Uterus (tissue), 4 donors: ENCODE data around the gene RHOH. TPM values are rescaled to one million over a fixed set of nuclear protein-coding genes. Genes with fewer than 3 reads are reported as not detected.

Source experiments
- DNase-seq, 2 donors: peaks; one replicate each; pipeline ENCODE4 v3.0.0-alpha.2; 2019 to 2020
- H3K27ac ChIP-seq, 2 donors: fragments of 200-600 bp; sonication (generic); 1 replicate in 1 of 2; 2 replicates in 1 of 2; pipeline ENCODE4 v1.5.1; 2016 to 2018
- H3K27me3 ChIP-seq, 2 donors: fragments of 200-600 bp; sonication (generic); one replicate each; pipeline ENCODE4 v1.5.1; 2018 to 2019; ENCODE audit warnings: control low read depth in 1 of 2
- H3K36me3 ChIP-seq, 2 donors: fragments of 200-600 bp; sonication (generic); one replicate each; pipeline ENCODE4 v1.5.1; 2019; ENCODE audit warnings: control low read depth in 1 of 2
- H3K4me1 ChIP-seq, 2 donors: fragments of 200-600 bp; sonication (generic); one replicate each; pipeline ENCODE4 v1.5.1; 2018 to 2019; ENCODE audit warnings: control low read depth in 1 of 2
- H3K4me3 ChIP-seq, 2 donors: fragments of 200-600 bp; sonication (generic); 1 replicate in 1 of 2; 2 replicates in 1 of 2; pipeline ENCODE4 v1.5.1; 2018 to 2019; ENCODE audit warnings: mild to moderate bottlenecking in 1 of 2
- H3K9me3 ChIP-seq, 2 donors: fragments of 200-600 bp; sonication (generic); one replicate each; pipeline ENCODE4 v1.5.1; 2019; ENCODE audit warnings: control low read depth in 1 of 2
- POLR2A ChIP-seq, 2 donors: fragments of 450-650 bp; IDR thresholded peaks; one replicate each; pipeline ENCODE4 v1.6.1; 2016; ENCODE audit warnings: antibody characterized with exemption in 2 of 2, mild to moderate bottlenecking in 1 of 2, moderate library complexity in 1 of 2
- intact Hi-C: fragments of 100-400 bp; cut with DNase I; formaldehyde crosslinking; loops from one replicate; pipeline ENCODE4 v1.15.1; 2023; ENCODE audit warnings: low total_unique reads
- total RNA-seq, 4 donors: library from RNA; depleted of rRNA in 3 of 4; stranded (reverse); fragments of >200 nt in 3 of 4; gene quantifications; one replicate each; pipeline versions ENCODE4 v1.1.0 to v1.2.4, GENCODE V29; 2014 to 2023
- TF ChIP-seq, protein P1 (sequence below), 4 experiments: fragments of 200-600 bp in 2 of 4; fragments of 450-650 bp in 2 of 4; sonication (generic) in 2 of 4; IDR thresholded peaks; one replicate each; pipeline ENCODE4 v1.5.1; 2016 to 2019; ENCODE audit warnings: antibody characterized with exemption in 4 of 4, mild to moderate bottlenecking in 2 of 4, moderate library complexity in 1 of 4
- donor health status: DM: yes; HTN: yes; CAD: no.

The RHOH gene
- total RNA-seq, 4 donors from 2014 or later: 1.5 to 37.1 (median 3.0) TPM

DNA sequence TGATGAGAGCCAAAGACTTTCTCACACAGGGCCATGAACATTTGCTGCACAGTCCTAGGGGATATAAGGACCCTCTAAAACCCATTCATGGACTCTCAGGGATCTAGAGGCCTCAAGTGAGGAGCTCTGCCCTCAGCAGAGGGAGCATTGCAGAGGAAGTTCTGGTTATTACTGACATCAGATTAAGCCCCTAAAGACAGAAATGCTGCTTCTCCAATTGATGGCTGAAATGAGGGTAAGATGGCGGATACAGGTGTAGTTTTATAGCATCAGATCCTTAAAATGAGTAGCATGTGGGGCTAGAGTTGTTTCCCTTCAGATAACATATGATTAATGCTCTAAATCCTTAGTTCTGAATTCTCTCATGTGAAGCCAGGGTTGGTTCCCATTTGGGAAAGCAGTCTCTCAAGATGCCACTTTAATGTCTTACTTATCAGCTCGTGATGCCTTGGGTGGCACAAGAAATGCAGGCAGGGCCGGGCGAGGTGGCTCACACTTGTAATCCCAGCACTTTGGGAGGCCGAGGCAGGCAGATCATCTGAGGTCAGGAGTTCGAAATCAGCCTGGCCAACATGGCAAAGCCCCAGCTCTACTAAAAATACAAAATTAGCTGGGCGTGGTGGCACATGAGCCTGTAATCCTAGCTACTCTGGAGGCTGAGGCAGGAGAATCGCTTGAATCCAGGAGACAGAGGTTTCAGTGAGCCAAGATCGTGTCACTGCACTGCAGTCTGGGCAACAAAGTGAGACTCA lies 7.9 kb downstream of the RHOH start:
- H3K36me3 ChIP-seq: no peaks in the 10 kb centered on the region
- intact Hi-C loops: no loop called here
- no peak overlapping the region for H3K4me3 ChIP-seq
- H3K9me3 ChIP-seq: no peaks in the 10 kb centered on the region
- no peaks in the 10 kb centered on the region for H3K4me1 ChIP-seq
- H3K27ac ChIP-seq: no peak overlapping the region
- TF ChIP-seq POLR2A (IDR thresholded peaks at IDR 0.05): no peak
- TF ChIP-seq, protein P1, sequence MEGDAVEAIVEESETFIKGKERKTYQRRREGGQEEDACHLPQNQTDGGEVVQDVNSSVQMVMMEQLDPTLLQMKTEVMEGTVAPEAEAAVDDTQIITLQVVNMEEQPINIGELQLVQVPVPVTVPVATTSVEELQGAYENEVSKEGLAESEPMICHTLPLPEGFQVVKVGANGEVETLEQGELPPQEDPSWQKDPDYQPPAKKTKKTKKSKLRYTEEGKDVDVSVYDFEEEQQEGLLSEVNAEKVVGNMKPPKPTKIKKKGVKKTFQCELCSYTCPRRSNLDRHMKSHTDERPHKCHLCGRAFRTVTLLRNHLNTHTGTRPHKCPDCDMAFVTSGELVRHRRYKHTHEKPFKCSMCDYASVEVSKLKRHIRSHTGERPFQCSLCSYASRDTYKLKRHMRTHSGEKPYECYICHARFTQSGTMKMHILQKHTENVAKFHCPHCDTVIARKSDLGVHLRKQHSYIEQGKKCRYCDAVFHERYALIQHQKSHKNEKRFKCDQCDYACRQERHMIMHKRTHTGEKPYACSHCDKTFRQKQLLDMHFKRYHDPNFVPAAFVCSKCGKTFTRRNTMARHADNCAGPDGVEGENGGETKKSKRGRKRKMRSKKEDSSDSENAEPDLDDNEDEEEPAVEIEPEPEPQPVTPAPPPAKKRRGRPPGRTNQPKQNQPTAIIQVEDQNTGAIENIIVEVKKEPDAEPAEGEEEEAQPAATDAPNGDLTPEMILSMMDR (IDR thresholded peaks at IDR 0.05): no peak
- no peak for DNase-seq
- H3K27me3 ChIP-seq: no peaks in the 10 kb centered on the region

DNA sequence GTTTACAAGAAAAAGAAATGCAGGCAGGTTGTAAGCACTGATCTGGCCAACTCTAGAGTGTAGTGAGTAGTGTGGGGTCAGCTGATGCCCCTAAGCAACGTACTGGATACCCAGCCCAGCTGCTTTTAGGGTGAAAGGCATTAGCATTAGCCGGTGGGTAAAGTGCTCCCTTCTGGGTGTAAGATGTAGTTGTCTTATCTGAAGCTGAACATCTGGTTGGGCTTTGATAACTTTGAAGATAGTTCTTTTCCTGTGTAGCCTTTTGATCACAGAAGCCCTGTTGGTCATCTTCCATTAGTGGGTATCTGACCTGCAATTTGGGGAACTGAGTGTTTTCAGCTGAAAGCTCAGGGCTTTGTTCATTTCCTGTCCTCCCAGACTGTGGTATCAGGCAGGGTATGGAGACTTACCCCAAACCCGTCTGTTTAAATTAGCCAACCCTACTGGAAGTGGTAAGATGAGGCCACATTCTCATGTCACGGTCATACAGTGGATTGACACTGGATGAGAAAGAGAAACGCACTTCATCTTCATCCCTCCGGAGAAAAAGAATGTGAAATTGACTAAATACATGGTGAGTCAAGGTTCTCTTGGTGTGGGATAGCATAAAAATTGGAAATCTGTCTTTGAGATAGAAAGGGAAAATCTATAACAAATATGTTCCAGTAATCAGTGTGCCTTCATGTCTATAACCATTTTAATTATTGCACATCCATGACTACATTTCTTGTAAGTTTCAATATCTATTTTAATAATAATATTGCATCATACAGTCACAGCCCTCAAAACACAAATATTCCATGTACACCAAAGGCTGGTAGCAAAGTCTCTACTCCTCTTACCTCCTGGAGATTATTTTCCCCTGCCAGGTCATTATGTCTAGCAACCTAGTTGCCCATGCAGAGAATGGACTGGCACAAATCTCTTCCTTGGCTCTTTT lies 8.7 kb downstream of the RHOH start:
- no peaks in the 10 kb centered on the region for H3K36me3 ChIP-seq
- H3K27me3 ChIP-seq: no peaks in the 10 kb centered on the region
- H3K27ac ChIP-seq: no peak overlapping the region
- no peaks in the 10 kb centered on the region for H3K9me3 ChIP-seq
- TF ChIP-seq, protein P1 (IDR thresholded peaks at IDR 0.05): no peak
- no peak for TF ChIP-seq POLR2A (IDR thresholded peaks at IDR 0.05)
- DNase-seq: no peak
- H3K4me3 ChIP-seq: no peak overlapping the region
- no peaks in the 10 kb centered on the region for H3K4me1 ChIP-seq
- intact Hi-C loops: no loop called here

DNA sequence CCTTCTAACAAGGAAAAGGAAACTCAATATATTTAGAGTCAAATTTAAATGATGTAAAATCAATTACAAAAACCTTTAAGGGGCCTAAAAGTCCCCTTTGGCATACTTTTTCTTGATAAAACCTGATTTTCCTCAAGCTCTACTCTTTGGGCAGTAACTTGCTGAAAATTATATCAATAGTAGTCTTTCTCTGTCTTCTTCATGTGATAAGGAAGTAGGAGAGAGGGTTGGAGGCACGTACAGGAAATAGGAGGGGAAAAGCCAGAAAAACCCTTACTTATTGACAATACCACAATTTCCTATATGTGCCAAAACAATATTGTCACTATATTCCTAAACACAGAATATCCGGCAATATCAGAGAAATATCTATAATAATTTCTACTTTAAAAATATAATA lies 9.6 kb downstream of the RHOH start:
- no peak overlapping the region for H3K4me3 ChIP-seq
- peak overlapping the region in 1 of 2 donors; percentile 42 for H3K27ac ChIP-seq
- no peak for DNase-seq
- intact Hi-C loops: no loop called here
- TF ChIP-seq POLR2A (IDR thresholded peaks at IDR 0.05): no peak
- TF ChIP-seq, protein P1 (IDR thresholded peaks at IDR 0.05): no peak
- H3K27me3 ChIP-seq: no peaks in the 10 kb centered on the region
- no peaks in the 10 kb centered on the region for H3K9me3 ChIP-seq
- H3K36me3 ChIP-seq: no peaks in the 10 kb centered on the region
- no peaks in the 10 kb centered on the region for H3K4me1 ChIP-seq

DNA sequence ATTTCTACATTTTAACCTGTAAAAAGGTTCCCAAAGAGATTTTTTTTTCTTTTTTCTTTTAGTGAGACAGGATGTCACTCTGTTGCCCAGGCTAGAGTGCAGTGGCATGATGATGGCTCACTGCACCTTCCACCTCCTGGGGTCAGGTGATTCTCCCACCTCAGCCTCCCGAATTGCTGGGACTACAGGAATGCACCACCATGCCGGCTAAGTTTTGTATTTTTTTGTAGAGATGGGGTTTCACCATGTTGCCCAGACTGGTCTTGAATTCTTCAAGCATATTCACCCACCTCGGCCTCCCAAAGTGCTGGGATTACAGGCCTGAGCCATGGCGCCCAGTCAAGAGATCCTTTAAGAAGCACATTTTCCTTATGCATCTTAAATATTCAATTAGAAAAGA lies 12.6 kb downstream of the RHOH start:
- H3K4me3 ChIP-seq: no peak overlapping the region
- no peaks in the 10 kb centered on the region for H3K9me3 ChIP-seq
- DNase-seq: no peak
- TF ChIP-seq POLR2A (IDR thresholded peaks at IDR 0.05): no peak
- TF ChIP-seq, protein P1 (IDR thresholded peaks at IDR 0.05): no peak
- H3K36me3 ChIP-seq: no peaks in the 10 kb centered on the region
- intact Hi-C loops: no loop called here
- H3K27me3 ChIP-seq: no peaks in the 10 kb centered on the region
- no peaks in the 10 kb centered on the region for H3K4me1 ChIP-seq
- no peak overlapping the region for H3K27ac ChIP-seq

DNA sequence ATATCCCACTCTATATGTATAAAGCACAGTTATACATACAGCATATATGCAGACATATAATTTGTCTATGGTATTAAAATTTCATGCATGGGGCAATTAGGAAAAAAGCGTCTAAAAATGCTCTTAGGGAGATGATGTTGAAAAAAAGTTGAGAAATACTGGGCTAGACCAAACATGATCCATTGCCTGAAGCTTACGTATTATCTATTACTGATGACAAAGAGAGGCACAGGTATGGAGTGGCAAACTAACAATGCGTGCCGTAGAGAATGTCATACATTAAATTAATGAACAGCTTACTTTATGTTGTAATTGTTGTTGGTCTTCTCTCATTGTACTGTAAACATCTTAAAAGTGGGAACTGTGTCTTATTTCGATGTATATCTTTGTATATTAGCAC lies 13.9 kb downstream of the RHOH start:
- intact Hi-C loops: no loop called here
- no peak for DNase-seq
- no peaks in the 10 kb centered on the region for H3K9me3 ChIP-seq
- no peak for TF ChIP-seq POLR2A (IDR thresholded peaks at IDR 0.05)
- TF ChIP-seq, protein P1 (IDR thresholded peaks at IDR 0.05): no peak
- no peak overlapping the region for H3K4me3 ChIP-seq
- no peaks in the 10 kb centered on the region for H3K4me1 ChIP-seq
- H3K27me3 ChIP-seq: no peaks in the 10 kb centered on the region
- H3K36me3 ChIP-seq: no peaks in the 10 kb centered on the region
- H3K27ac ChIP-seq: no peak overlapping the region
